GM21528 (cell line): Measurements from ENCODE around the gene GAD1.

Experiments used
- ATAC-seq: cut with Tn5 transposase; IDR thresholded peaks from one replicate; pipeline ENCODE4 v1.9.1; 2021; ENCODE audit warnings: mild to moderate bottlenecking, moderate library complexity; ENCODE audit not compliant: unreplicated experiment, low FRiP score

Gene GAD1

GRCh38 chr2:170840717-170841210, 24.1 kb downstream of the GAD1 start:
- no peak for ATAC-seq

GRCh38 chr2:170842785-170843184, 26.1 kb downstream of the GAD1 start:
- ATAC-seq, result no peak

- ATAC-seq, result no peak
These were observed 27.0 kb downstream of the GAD1 start for GRCh38 chr2:170843656-170844055.

- no peak for ATAC-seq
These were observed 28.7 kb downstream of the GAD1 start for GRCh38 chr2:170845343-170845742.

- no peak for ATAC-seq
These were observed 29.6 kb downstream of the GAD1 start for GRCh38 chr2:170846314-170846713.

GRCh38 chr2:170847716-170848115, 31.0 kb downstream of the GAD1 start:
- no peak for ATAC-seq

GRCh38 chr2:170848587-170848986, 31.9 kb downstream of the GAD1 start:
- no peak for ATAC-seq

- ATAC-seq, result no peak
These were observed 33.6 kb downstream of the GAD1 start for GRCh38 chr2:170850251-170850650.

- no peak for ATAC-seq
These were observed 34.9 kb downstream of the GAD1 start for GRCh38 chr2:170851635-170852034.

- ATAC-seq, result no peak
These were observed 39.4 kb downstream of the GAD1 start for GRCh38 chr2:170856066-170856465.

- ATAC-seq, result no peak
These were observed 45.7 kb downstream of the GAD1 start for GRCh38 chr2:170862286-170862902.

- no peak for ATAC-seq
These were observed 46.4 kb downstream of the GAD1 start for GRCh38 chr2:170863087-170863486.

- no peak for ATAC-seq
These were observed 52.3 kb downstream of the GAD1 start for GRCh38 chr2:170869036-170869435.

GRCh38 chr2:170869461-170869860, 52.8 kb downstream of the GAD1 start:
- ATAC-seq, result no peak

GRCh38 chr2:170873035-170873692, 56.5 kb downstream of the GAD1 start:
- peak; percentile 88 for ATAC-seq

- ATAC-seq, result no peak
These were observed 61.4 kb downstream of the GAD1 start for GRCh38 chr2:170878066-170878465.

- ATAC-seq, result no peak
These were observed 61.8 kb downstream of the GAD1 start for GRCh38 chr2:170878505-170878904.

GRCh38 chr2:170881840-170882239, 65.2 kb downstream of the GAD1 start:
- ATAC-seq, result no peak

GRCh38 chr2:170882758-170883157, 66.1 kb downstream of the GAD1 start:
- no peak for ATAC-seq

- no peak for ATAC-seq
These were observed 67.0 kb downstream of the GAD1 start for GRCh38 chr2:170883683-170884082.

- no peak for ATAC-seq
These were observed 68.6 kb downstream of the GAD1 start for GRCh38 chr2:170885130-170885791.

GRCh38 chr2:170886386-170886785, 69.7 kb downstream of the GAD1 start:
- ATAC-seq, result no peak
